ENCODE measurements around the gene TMEM61.
"Not testable (repeated sequence)": the region's sequence is repeated elsewhere in the genome, so short reads cannot be mapped to it uniquely, and the experiment has no call there.

- not testable (repeated sequence) for TF ChIP-seq EZH2 (IDR thresholded peaks at IDR 0.05; ENCODE audit: insufficient read depth, low read length); CTCF (IDR thresholded peaks at IDR 0.05; ENCODE audit: insufficient read depth, low read depth, low read length)
These were observed 46.3 kb upstream of the TMEM61 start for GRCh38 chr1:54934081-54934480.
